ENCODE data around the gene PCDHB14. TPM values are rescaled to one million over a fixed set of nuclear protein-coding genes. Genes with fewer than 3 reads are reported as not detected.

Gene PCDHB14
- total RNA-seq, 1 donor from 2014 or later = 2.5 TPM

DNA sequence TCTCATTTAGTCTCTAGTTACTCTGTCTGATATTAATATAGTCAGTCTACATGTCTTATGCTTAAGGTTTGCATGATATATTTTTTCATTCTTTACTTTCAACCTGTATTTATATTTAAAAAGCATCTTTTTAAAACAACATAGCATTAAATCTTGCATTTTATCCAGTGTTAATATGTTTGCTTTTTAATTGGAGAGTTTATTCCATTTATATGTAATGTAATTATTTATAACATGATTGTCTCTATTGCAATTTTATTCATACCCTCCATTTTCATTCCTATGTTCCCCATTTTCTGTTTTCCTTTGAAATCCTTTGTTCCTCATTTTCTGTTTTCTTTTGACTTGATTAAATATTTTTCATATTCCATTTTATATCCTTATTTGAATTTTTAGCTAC lies 35.3 kb downstream of the PCDHB14 start:
- intact Hi-C loops (cut with micrococcal nuclease) = no loop called here
- no peak for ATAC-seq
- DNase-seq = no peak

DNA sequence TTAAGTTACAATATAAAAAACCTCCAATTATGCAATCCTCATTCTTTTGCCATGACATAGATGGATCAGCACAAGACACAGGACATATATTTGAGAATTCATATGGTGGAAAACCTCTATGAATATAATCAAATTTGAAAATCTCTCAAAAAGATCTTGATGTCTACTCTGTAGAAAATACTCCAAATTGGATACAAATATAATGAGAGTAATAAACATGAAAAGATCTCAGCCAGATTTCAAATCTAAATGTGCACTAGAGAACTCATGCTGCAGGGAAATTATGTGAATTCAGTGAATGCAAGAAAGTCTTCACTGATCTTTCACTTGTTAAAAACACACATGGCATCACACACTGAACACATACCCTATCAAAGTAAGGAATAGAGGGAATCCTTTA lies 35.8 kb downstream of the PCDHB14 start:
- intact Hi-C loops (cut with micrococcal nuclease) = no loop called here
- DNase-seq (no peak), ATAC-seq (no peak)

DNA sequence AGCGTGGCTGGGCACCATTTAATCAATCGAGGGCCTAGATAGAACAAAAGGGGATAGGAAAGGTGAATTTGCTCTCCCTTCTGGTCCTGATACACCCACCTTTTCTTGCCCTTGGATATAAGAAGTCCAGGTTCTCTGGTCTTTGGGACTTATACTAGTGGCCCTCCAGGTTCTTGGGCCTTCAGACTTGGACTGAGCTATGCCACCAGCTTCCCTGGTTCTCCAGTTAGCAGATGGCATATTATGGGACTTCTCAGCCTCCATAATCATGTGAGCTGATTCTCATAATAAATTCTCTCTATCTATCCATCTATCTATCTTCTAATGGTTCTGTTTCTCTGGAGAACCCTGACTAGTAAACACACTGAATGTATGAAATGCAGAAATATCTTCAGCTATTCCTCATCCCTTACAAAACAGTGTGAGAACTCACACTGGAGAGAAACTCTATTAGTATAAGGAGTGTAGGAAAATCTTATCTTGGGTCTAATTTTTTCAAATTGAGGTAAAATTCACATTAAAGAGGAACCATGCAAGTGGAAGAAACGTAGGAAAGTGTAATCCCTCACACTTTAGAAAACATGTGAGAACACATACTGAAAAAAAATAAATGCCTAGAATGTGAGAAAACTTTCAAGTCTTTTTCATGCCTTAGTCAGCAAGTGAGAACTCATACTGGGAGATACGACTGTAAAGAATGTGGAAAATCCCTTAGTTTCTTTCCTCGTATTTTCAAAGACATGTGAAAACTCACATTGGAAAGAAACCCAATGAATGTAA lies 37.5 kb downstream of the PCDHB14 start:
- ATAC-seq (no peak), DNase-seq (no peak)
- intact Hi-C loops (cut with micrococcal nuclease) = no loop called here

DNA sequence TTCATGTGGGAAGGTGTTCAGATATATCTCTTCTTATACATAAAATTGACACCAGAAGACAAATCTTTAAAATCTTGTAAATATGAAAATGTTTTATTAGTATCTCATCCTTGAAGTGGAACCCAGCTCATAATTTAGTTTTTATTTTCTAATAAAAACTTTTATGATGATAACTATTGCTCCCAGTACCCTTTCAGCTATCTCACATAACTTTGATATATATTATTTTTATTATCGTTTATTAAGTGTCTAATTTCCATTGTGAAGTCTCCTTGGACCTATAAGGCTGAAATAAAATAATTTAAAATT lies 38.0 kb downstream of the PCDHB14 start:
- no peak for DNase-seq
- intact Hi-C loops (cut with micrococcal nuclease) = no loop called here
- no peak for ATAC-seq

DNA sequence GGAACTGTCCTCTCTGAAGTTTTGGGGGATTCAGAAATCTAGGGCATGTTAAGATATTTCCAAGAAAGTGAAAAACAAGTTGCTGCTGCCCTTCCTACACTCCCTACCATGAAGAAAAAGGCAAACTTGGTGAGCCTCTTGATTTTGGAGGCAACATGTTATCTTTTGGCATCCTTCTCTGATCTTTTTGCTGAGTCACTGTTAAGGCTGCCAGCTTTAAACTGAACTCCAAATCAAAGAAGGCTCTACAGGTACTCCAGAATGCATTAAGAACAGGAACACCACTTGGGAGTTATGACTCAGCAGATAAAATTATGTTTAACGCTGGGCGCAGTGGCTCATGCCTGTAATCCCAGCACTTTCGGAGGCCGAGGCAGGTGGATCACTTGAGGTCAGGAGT lies 46.1 kb downstream of the PCDHB14 start:
- intact Hi-C loops (cut with micrococcal nuclease) = no loop called here
- ATAC-seq = no peak
- DNase-seq = no peak

DNA sequence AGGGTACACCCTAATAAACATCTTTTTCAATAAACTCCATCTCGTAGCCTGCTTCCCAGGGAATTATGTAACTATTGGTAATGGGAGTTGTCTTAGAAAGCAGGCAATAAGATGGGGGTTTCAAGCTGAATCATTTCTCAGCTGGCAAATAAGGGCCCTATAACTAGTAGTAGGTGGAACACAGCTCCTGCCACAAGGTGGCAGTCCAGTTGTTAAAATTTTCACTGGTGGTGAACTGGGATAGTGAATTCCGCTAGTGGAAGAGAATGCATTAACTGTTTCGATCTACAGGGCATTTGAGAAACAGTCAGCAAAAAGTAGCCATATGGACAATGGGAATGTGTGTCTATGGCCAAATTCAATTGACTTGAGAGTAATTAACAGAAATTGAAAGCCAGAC lies 49.8 kb downstream of the PCDHB14 start:
- ATAC-seq (no peak), DNase-seq (no peak)
- intact Hi-C loops (cut with micrococcal nuclease) = no loop called here

Other genes with a start within 250 kb of the PCDHB14 start
- not detected for gene PCDHB1, start 172.0 kb upstream of the PCDHB14 start, total RNA-seq
- gene PCDHB2, start 128.7 kb upstream of the PCDHB14 start, total RNA-seq = 2.2 TPM
- gene PCDHB3, start 122.9 kb upstream of the PCDHB14 start, total RNA-seq = 0.99 TPM
- 1.5 TPM for gene PCDHB4, start 101.5 kb upstream of the PCDHB14 start, total RNA-seq
- 3.1 TPM for gene PCDHB5, start 88.1 kb upstream of the PCDHB14 start, total RNA-seq
- gene PCDHB6, start 73.3 kb upstream of the PCDHB14 start, total RNA-seq = 0.32 TPM
- 0.77 TPM for gene PCDHB7, start 50.7 kb upstream of the PCDHB14 start, total RNA-seq
- gene PCDHB8, start 45.6 kb upstream of the PCDHB14 start, total RNA-seq = 1.8 TPM
- 2.7 TPM for gene PCDHB16, start 41.0 kb upstream of the PCDHB14 start, total RNA-seq
- gene PCDHB9, start 36.2 kb upstream of the PCDHB14 start, total RNA-seq = 0.59 TPM
- gene PCDHB10, start 31.0 kb upstream of the PCDHB14 start, total RNA-seq = 0.64 TPM
- 0.74 TPM for gene PCDHB11, start 23.7 kb upstream of the PCDHB14 start, total RNA-seq
- gene PCDHB12, start 14.6 kb upstream of the PCDHB14 start, total RNA-seq = 1.3 TPM
- gene PCDHB13, start 9.4 kb upstream of the PCDHB14 start, total RNA-seq = 1.7 TPM
- 2.6 TPM for gene PCDHB15, start 22.1 kb downstream of the PCDHB14 start, total RNA-seq
- gene SLC25A2, start 80.7 kb downstream of the PCDHB14 start, total RNA-seq = not detected
- 106 TPM for gene TAF7, start 97.4 kb downstream of the PCDHB14 start, total RNA-seq
- 3.0 TPM for gene PCDHGA1, start 107.2 kb downstream of the PCDHB14 start, total RNA-seq
- 6.0 TPM for gene PCDHGA2, start 115.4 kb downstream of the PCDHB14 start, total RNA-seq
- 12.1 TPM for gene PCDHGA3, start 120.5 kb downstream of the PCDHB14 start, total RNA-seq
- gene PCDHGB1, start 126.8 kb downstream of the PCDHB14 start, total RNA-seq = 7.1 TPM
- 8.4 TPM for gene PCDHGA4, start 131.7 kb downstream of the PCDHB14 start, total RNA-seq
- gene PCDHGB2, start 136.7 kb downstream of the PCDHB14 start, total RNA-seq = 8.7 TPM
- 5.3 TPM for gene PCDHGA5, start 140.8 kb downstream of the PCDHB14 start, total RNA-seq
- 7.2 TPM for gene PCDHGB3, start 146.9 kb downstream of the PCDHB14 start, total RNA-seq
- gene PCDHGA6, start 150.5 kb downstream of the PCDHB14 start, total RNA-seq = 5.7 TPM
- gene PCDHGA7, start 159.4 kb downstream of the PCDHB14 start, total RNA-seq = 7.0 TPM
- 5.4 TPM for gene PCDHGB4, start 164.4 kb downstream of the PCDHB14 start, total RNA-seq
- 9.1 TPM for gene PCDHGA8, start 169.3 kb downstream of the PCDHB14 start, total RNA-seq
- 6.4 TPM for gene PCDHGB5, start 174.6 kb downstream of the PCDHB14 start, total RNA-seq
- gene PCDHGA9, start 179.4 kb downstream of the PCDHB14 start, total RNA-seq = 4.5 TPM
- 4.7 TPM for gene PCDHGB6, start 184.7 kb downstream of the PCDHB14 start, total RNA-seq
- gene PCDHGA10, start 189.6 kb downstream of the PCDHB14 start, total RNA-seq = 5.3 TPM
- gene PCDHGB7, start 194.3 kb downstream of the PCDHB14 start, total RNA-seq = 8.8 TPM
- 5.0 TPM for gene PCDHGA11, start 197.7 kb downstream of the PCDHB14 start, total RNA-seq
- gene PCDHGA12, start 207.2 kb downstream of the PCDHB14 start, total RNA-seq = 5.1 TPM